ENCODE results near the gene FAM118B. TPM values are rescaled to one million over a fixed set of nuclear protein-coding genes. Genes with fewer than 3 reads are reported as not detected.

FAM118B gene
- total RNA-seq, 1 donor from 2014 or later = 28.3 TPM

DNA sequence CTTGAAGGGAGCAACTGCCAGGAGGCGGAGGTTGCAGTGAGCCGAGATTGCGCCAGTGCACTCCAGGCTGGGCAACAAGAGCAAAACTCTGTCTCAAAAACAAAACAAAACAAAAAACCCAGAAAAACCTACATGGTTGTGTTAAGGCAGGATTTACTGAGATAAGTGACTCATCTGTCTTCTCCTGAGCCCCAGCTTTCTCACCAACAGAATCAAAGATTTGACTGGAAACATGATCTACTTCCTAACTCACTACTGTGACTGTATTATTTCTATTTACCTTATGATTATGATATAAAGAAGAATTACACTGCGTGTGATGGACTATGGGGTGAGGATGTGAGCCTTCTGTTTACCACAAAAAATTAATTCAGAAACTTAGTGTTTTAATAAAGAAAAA, 21.8 kb downstream of the FAM118B start:
- Histone ChIP-seq H3K79me2 (ENCODE audit: insufficient read depth, low read length) (peaks cover 7% of the 10 kb centered on the region), H3K9ac (ENCODE audit: low read length) (no peak overlapping the region), H2AFZ (ENCODE audit: low read depth, low read length) (no peak overlapping the region), H3K27me3 (ENCODE audit: insufficient read depth, low read length) (no peaks in the 10 kb centered on the region), H3K36me3 (ENCODE audit: insufficient read depth, low read length) (no peaks in the 10 kb centered on the region), H3K4me1 (ENCODE audit: insufficient read depth, low read length) (no peaks in the 10 kb centered on the region), H3K27ac (ENCODE audit: low read depth, low read length) (no peak overlapping the region), H4K20me1 (ENCODE audit: insufficient read depth, low read length) (peaks cover 23% of the 10 kb centered on the region), H3K4me3 (ENCODE audit: insufficient read depth, low read depth, low read length) (no peak overlapping the region), H3K9me3 (ENCODE audit: insufficient read depth, low read depth, low read length) (no peaks in the 10 kb centered on the region), H3K4me2 (ENCODE audit: low read length) (no peak overlapping the region)
- no peaks in the 10 kb centered on the region for H3K27me3 Mint-ChIP-seq (ENCODE audit: low read depth, unreplicated experiment)
- TF ChIP-seq, protein P1, sequence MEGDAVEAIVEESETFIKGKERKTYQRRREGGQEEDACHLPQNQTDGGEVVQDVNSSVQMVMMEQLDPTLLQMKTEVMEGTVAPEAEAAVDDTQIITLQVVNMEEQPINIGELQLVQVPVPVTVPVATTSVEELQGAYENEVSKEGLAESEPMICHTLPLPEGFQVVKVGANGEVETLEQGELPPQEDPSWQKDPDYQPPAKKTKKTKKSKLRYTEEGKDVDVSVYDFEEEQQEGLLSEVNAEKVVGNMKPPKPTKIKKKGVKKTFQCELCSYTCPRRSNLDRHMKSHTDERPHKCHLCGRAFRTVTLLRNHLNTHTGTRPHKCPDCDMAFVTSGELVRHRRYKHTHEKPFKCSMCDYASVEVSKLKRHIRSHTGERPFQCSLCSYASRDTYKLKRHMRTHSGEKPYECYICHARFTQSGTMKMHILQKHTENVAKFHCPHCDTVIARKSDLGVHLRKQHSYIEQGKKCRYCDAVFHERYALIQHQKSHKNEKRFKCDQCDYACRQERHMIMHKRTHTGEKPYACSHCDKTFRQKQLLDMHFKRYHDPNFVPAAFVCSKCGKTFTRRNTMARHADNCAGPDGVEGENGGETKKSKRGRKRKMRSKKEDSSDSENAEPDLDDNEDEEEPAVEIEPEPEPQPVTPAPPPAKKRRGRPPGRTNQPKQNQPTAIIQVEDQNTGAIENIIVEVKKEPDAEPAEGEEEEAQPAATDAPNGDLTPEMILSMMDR (IDR thresholded peaks at IDR 0.05; ENCODE audit: insufficient read depth, low read depth, low read length) = no peak
- no peak for TF ChIP-seq EZH2 (IDR thresholded peaks at IDR 0.05; ENCODE audit: insufficient read depth, low read length)
- peaks cover 5% of the 10 kb centered on the region for H3K4me1 Mint-ChIP-seq (ENCODE audit: low read depth, unreplicated experiment)
- DNase-seq (ENCODE audit: low read depth) = no peak
- H3K36me3 Mint-ChIP-seq (ENCODE audit: low read depth, unreplicated experiment) = peaks cover 3% of the 10 kb centered on the region
- H3K4me3 Mint-ChIP-seq (ENCODE audit: unreplicated experiment) = no peak overlapping the region
- no peak overlapping the region for H3K27ac Mint-ChIP-seq (ENCODE audit: unreplicated experiment)
- FAIRE-seq = no peak
- no peaks in the 10 kb centered on the region for H3K9me3 Mint-ChIP-seq (ENCODE audit: unreplicated experiment)

DNA sequence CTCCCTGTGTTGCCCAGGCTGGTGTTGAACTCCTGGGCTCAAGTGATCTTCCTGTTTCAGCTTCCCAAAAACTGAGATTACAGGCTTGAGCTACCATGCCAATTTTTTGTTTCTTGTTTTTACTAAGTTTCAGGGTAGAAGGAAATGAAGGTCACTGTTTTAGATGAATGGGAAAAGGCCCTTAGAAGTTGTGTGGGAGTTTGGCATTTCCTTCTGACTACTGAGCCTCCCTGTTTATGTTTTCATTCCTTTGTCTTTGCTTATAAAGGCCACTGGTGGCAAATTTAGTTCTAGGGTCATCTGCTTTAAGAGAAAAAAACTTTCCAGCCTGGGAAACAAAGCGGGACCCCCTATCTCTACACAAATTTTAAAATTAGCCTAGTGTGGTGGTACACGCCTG, 35.1 kb downstream of the FAM118B start:
- H3K9me3 Mint-ChIP-seq (ENCODE audit: unreplicated experiment) = no peaks in the 10 kb centered on the region
- H3K4me3 Mint-ChIP-seq (ENCODE audit: unreplicated experiment) = peak overlapping the region; percentile 5
- Histone ChIP-seq H3K27ac (ENCODE audit: low read depth, low read length) (no peak overlapping the region), H3K27me3 (ENCODE audit: insufficient read depth, low read length) (no peaks in the 10 kb centered on the region), H2AFZ (ENCODE audit: low read depth, low read length) (no peak overlapping the region), H3K4me2 (ENCODE audit: low read length) (peak overlapping the region; percentile 4), H3K9ac (ENCODE audit: low read length) (no peak overlapping the region), H3K4me1 (ENCODE audit: insufficient read depth, low read length) (peaks cover 7% of the 10 kb centered on the region), H3K9me3 (ENCODE audit: insufficient read depth, low read depth, low read length) (no peaks in the 10 kb centered on the region), H3K79me2 (ENCODE audit: insufficient read depth, low read length) (no peaks in the 10 kb centered on the region), H4K20me1 (ENCODE audit: insufficient read depth, low read length) (no peaks in the 10 kb centered on the region), H3K4me3 (ENCODE audit: insufficient read depth, low read depth, low read length) (no peak overlapping the region), H3K36me3 (ENCODE audit: insufficient read depth, low read length) (peaks cover 23% of the 10 kb centered on the region)
- no peaks in the 10 kb centered on the region for H3K27me3 Mint-ChIP-seq (ENCODE audit: low read depth, unreplicated experiment)
- peak overlapping the region; percentile 55 for H3K27ac Mint-ChIP-seq (ENCODE audit: unreplicated experiment)
- peaks cover 14% of the 10 kb centered on the region for H3K36me3 Mint-ChIP-seq (ENCODE audit: low read depth, unreplicated experiment)
- H3K4me1 Mint-ChIP-seq (ENCODE audit: low read depth, unreplicated experiment) = peaks cover 10% of the 10 kb centered on the region
- DNase-seq (ENCODE audit: low read depth) = peak; percentile 29
- FAIRE-seq = no peak
- TF ChIP-seq, protein P1 (IDR thresholded peaks at IDR 0.05; ENCODE audit: insufficient read depth, low read depth, low read length) = no peak
- TF ChIP-seq EZH2 (IDR thresholded peaks at IDR 0.05; ENCODE audit: insufficient read depth, low read length) = no peak

DNA sequence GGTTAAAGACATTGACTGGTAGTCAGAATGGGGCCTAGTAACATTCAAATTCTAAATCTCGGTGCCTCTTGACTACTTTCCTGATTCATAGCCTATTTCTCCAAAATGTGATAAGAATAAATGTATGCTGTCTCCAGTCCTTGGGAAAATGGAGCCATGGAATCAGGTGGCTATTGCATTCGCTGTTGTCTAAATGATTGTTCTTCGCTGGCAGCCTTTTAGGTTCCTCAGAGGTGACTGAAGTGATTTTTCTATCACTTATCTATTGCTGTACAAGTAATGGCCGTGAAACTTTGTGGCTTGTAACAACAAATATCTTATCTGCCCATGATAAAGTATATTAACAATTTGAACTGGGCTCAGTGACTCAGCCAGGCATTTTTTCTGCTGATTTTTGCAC, 41.7 kb downstream of the FAM118B start:
- H3K9ac ChIP-seq (ENCODE audit: low read length) = no peak overlapping the region
- Mint-ChIP-seq H3K27ac (ENCODE audit: unreplicated experiment) (no peak overlapping the region), H3K4me3 (ENCODE audit: unreplicated experiment) (no peak overlapping the region), H3K9me3 (ENCODE audit: unreplicated experiment) (no peaks in the 10 kb centered on the region), H3K36me3 (ENCODE audit: low read depth, unreplicated experiment) (peaks cover 18% of the 10 kb centered on the region), H3K4me1 (ENCODE audit: low read depth, unreplicated experiment) (peaks cover 8% of the 10 kb centered on the region), H3K27me3 (ENCODE audit: low read depth, unreplicated experiment) (no peaks in the 10 kb centered on the region)
- no peaks in the 10 kb centered on the region for H3K9me3 ChIP-seq (ENCODE audit: insufficient read depth, low read depth, low read length)
- H3K4me2 ChIP-seq (ENCODE audit: low read length) = no peak overlapping the region
- no peaks in the 10 kb centered on the region for H3K79me2 ChIP-seq (ENCODE audit: insufficient read depth, low read length)
- DNase-seq (ENCODE audit: low read depth) = peak; percentile 11
- no peaks in the 10 kb centered on the region for H3K27me3 ChIP-seq (ENCODE audit: insufficient read depth, low read length)
- peaks cover 8% of the 10 kb centered on the region for H3K4me1 ChIP-seq (ENCODE audit: insufficient read depth, low read length)
- no peak overlapping the region for H3K27ac ChIP-seq (ENCODE audit: low read depth, low read length)
- TF ChIP-seq, protein P1 (IDR thresholded peaks at IDR 0.05; ENCODE audit: insufficient read depth, low read depth, low read length) = no peak
- TF ChIP-seq EZH2 (IDR thresholded peaks at IDR 0.05; ENCODE audit: insufficient read depth, low read length) = no peak
- H3K4me3 ChIP-seq (ENCODE audit: insufficient read depth, low read depth, low read length) = no peak overlapping the region
- no peak for FAIRE-seq
- peaks cover 29% of the 10 kb centered on the region for H3K36me3 ChIP-seq (ENCODE audit: insufficient read depth, low read length)
- H4K20me1 ChIP-seq (ENCODE audit: insufficient read depth, low read length) = peaks cover 29% of the 10 kb centered on the region
- H2AFZ ChIP-seq (ENCODE audit: low read depth, low read length) = no peak overlapping the region

All from astrocyte (in vitro differentiated cells and primary cell).